H1 (cell line): ENCODE results near the gene TOP1. TPM values are rescaled to one million over a fixed set of nuclear protein-coding genes. Genes with fewer than 3 reads are reported as not detected.

Experiments used
- CTCF ChIA-PET: fragments of 300-600 bp; sonication (Branson Sonifier 250); formaldehyde crosslinking; loops from one replicate; lab custom pipeline; 2021; ENCODE audit not compliant: partially characterized antibody; lab: Charles Lee
- POLR2A ChIA-PET: fragments of 300-600 bp; sonication (Branson Sonifier 250); formaldehyde crosslinking; loops from one replicate; lab custom pipeline; 2021; ENCODE audit warnings: inconsistent platforms; ENCODE audit not compliant: partially characterized antibody; lab: Charles Lee
- DNase-seq, 2 experiments: peaks; one replicate each; pipeline versions ENCODE4 v3.0.0 to v3.0.0-alpha.2; 2010 to 2022; ENCODE audit warnings: low spot score in 2 of 2, low read depth in 1 of 2, mixed read lengths in 1 of 2
- FAIRE-seq: peaks from 2 replicates; lab custom pipeline; 2011; peaks lifted over from hg19 to GRCh38; lab: Jason Lieb, UNC
- H2AFZ ChIP-seq: 2 replicates; pipeline ENCODE4 v1.8.1; 2012; ENCODE audit warnings: low read length, inconsistent platforms
- H2AK5ac ChIP-seq: 2 replicates; pipeline ENCODE4 v1.6.1; 2013; ENCODE audit warnings: low read depth, low read length
- H2BK120ac ChIP-seq: replicated peaks from 2 replicates; pipeline ENCODE3; 2013; ENCODE audit warnings: low read depth, low read length, inconsistent platforms
- H2BK12ac ChIP-seq: 2 replicates; pipeline ENCODE4 v1.6.1; 2013; ENCODE audit warnings: low read depth, low read length
- H2BK15ac ChIP-seq: 2 replicates; pipeline ENCODE4 v1.6.1; 2013; ENCODE audit warnings: low read length
- H2BK20ac ChIP-seq: 2 replicates; pipeline ENCODE4 v1.6.1; 2013; ENCODE audit warnings: low read length
- H2BK5ac ChIP-seq: 2 replicates; pipeline ENCODE4 v1.6.1; 2013; ENCODE audit warnings: low read depth, low read length
- H3K14ac ChIP-seq: 2 replicates; pipeline ENCODE4 v1.6.1; 2013; ENCODE audit warnings: inconsistent platforms; ENCODE audit not compliant: insufficient read length
- H3K18ac ChIP-seq: 2 replicates; pipeline ENCODE4 v1.6.1; 2013; ENCODE audit warnings: low read length; ENCODE audit errors: extremely low read depth
- H3K23ac ChIP-seq: 2 replicates; pipeline ENCODE4 v1.6.1; 2013; ENCODE audit warnings: inconsistent platforms; ENCODE audit not compliant: insufficient read length
- H3K23me2 ChIP-seq: 2 replicates; pipeline ENCODE4 v1.6.1; 2013; ENCODE audit warnings: low read depth, low read length
- H3K27ac ChIP-seq: 2 replicates; pipeline ENCODE4 v1.6.1; 2011; ENCODE audit warnings: low read depth, low read length, inconsistent platforms
- H3K27me3 ChIP-seq, 4 experiments: replicated peaks in 1 of 4; 1 replicate in 1 of 4; 2 replicates in 3 of 4; pipeline versions ENCODE4 v1.6.1 to v1.8.1; 2011 to 2013; ENCODE audit warnings: low read length in 3 of 4, mild to moderate bottlenecking in 3 of 4, inconsistent platforms in 2 of 4, mixed read lengths in 2 of 4, moderate library complexity in 1 of 4; ENCODE audit not compliant: control insufficient read depth in 3 of 4, insufficient read depth in 3 of 4; ENCODE audit errors: extremely low read depth in 1 of 4
- H3K36me3 ChIP-seq, 4 experiments: 2 replicates each; pipeline versions ENCODE4 v1.6.1 to v1.8.1; 2011 to 2013; ENCODE audit warnings: mild to moderate bottlenecking in 4 of 4, low read length in 3 of 4, moderate library complexity in 2 of 4, control low read depth in 1 of 4, inconsistent platforms in 1 of 4; ENCODE audit not compliant: insufficient read depth in 4 of 4, control insufficient read depth in 2 of 4
- H3K4ac ChIP-seq: replicated peaks from 2 replicates; pipeline ENCODE3; 2013; ENCODE audit warnings: low read length, low read depth, mixed read lengths, inconsistent platforms; ENCODE audit not compliant: insufficient read length
- H3K4me1 ChIP-seq, 4 experiments: replicated peaks in 1 of 4; 1 replicate in 1 of 4; 2 replicates in 3 of 4; pipeline versions ENCODE4 v1.6.1 to v1.8.1; 2011 to 2013; ENCODE audit warnings: low read length in 3 of 4, inconsistent platforms in 2 of 4, mixed read lengths in 1 of 4; ENCODE audit not compliant: insufficient read depth in 4 of 4, control insufficient read depth in 3 of 4
- H3K4me2 ChIP-seq, 2 experiments: 2 replicates each; pipeline versions ENCODE4 v1.6.1 to v1.8.1; 2011 to 2013; ENCODE audit warnings: low read depth in 2 of 2, low read length in 2 of 2, control low read depth in 1 of 2, inconsistent platforms in 1 of 2, mild to moderate bottlenecking in 1 of 2; ENCODE audit not compliant: insufficient read depth in 1 of 2
- H3K4me3 ChIP-seq, 4 experiments: fragments of 200-600, 300-600 bp in 1 of 4; sonication (generic), shearing (Covaris generic), sonication (Bioruptor Twin) in 1 of 4; 2 replicates each; pipeline versions ENCODE4 v1.5.1 to v1.8.1; 2011 to 2016; ENCODE audit warnings: low read length in 4 of 4, low read depth in 3 of 4, control low read depth in 2 of 4, inconsistent platforms in 2 of 4, mild to moderate bottlenecking in 2 of 4, mixed read lengths in 1 of 4, moderate library complexity in 1 of 4; ENCODE audit not compliant: insufficient read depth in 2 of 4; ENCODE audit errors: extremely low read depth in 1 of 4
- H3K56ac ChIP-seq: replicated peaks from 2 replicates; pipeline ENCODE3; 2013; ENCODE audit warnings: low read depth, mild to moderate bottlenecking, mixed read lengths, low read length, inconsistent platforms; ENCODE audit not compliant: insufficient read length
- H3K79me1 ChIP-seq: 2 replicates; pipeline ENCODE4 v1.6.1; 2013; ENCODE audit warnings: low read depth, low read length, control low read depth
- H3K79me2 ChIP-seq, 2 experiments: 2 replicates each; pipeline versions ENCODE4 v1.6.1 to v1.8.1; 2012 to 2013; ENCODE audit warnings: low read length in 2 of 2, mild to moderate bottlenecking in 2 of 2, inconsistent platforms in 1 of 2; ENCODE audit not compliant: insufficient read depth in 2 of 2, control insufficient read depth in 1 of 2
- H3K9ac ChIP-seq, 4 experiments: replicated peaks in 1 of 4; 1 replicate in 1 of 4; 2 replicates in 3 of 4; pipeline versions ENCODE4 v1.6.1 to v1.8.1; 2011 to 2013; ENCODE audit warnings: low read depth in 3 of 4, low read length in 3 of 4, control low read depth in 2 of 4, mild to moderate bottlenecking in 2 of 4, moderate library complexity in 2 of 4, inconsistent platforms in 1 of 4; ENCODE audit errors: extremely low read depth in 1 of 4
- H3K9me3 ChIP-seq, 2 experiments: 2 replicates each; pipeline versions ENCODE4 v1.6.1 to v1.8.1; 2012 to 2013; ENCODE audit warnings: mild to moderate bottlenecking in 2 of 2, moderate library complexity in 2 of 2, control low read depth in 1 of 2, inconsistent platforms in 1 of 2, low read depth in 1 of 2, low read length in 1 of 2, mixed read lengths in 1 of 2; ENCODE audit not compliant: insufficient read depth in 2 of 2
- H4K20me1 ChIP-seq, 2 experiments: replicated peaks in 1 of 2; 2 replicates each; pipeline versions ENCODE3 to v1.8.1; 2011 to 2013; ENCODE audit warnings: inconsistent platforms in 2 of 2, low read length in 2 of 2, mild to moderate bottlenecking in 1 of 2; ENCODE audit not compliant: insufficient read depth in 2 of 2, control insufficient read depth in 1 of 2
- H4K5ac ChIP-seq: 2 replicates; pipeline ENCODE4 v1.6.1; 2013; ENCODE audit warnings: low read length, low read depth, mixed read lengths, inconsistent platforms; ENCODE audit not compliant: insufficient read length
- H4K8ac ChIP-seq: 2 replicates; pipeline ENCODE4 v1.8.0; 2013; ENCODE audit warnings: mild to moderate bottlenecking, moderate library complexity, low read length, inconsistent platforms; ENCODE audit not compliant: insufficient read depth; ENCODE audit errors: extremely low read depth
- H4K91ac ChIP-seq: replicated peaks from 2 replicates; pipeline ENCODE3; 2013; ENCODE audit warnings: low read length, mixed read lengths, inconsistent platforms; ENCODE audit not compliant: insufficient read length
- CHD2 ChIP-seq: IDR thresholded peaks from 2 replicates; pipeline ENCODE4 v1.6.1; 2012; ENCODE audit warnings: low read length, improper control_type of control experiment
- CTBP2 ChIP-seq: IDR thresholded peaks from 2 replicates; pipeline ENCODE4 v1.7.0; 2011; ENCODE audit warnings: borderline replicate concordance, mild to moderate bottlenecking, moderate library complexity, mixed read lengths, low read length; ENCODE audit not compliant: insufficient read depth, insufficient read length
- MAFK ChIP-seq: IDR thresholded peaks from 2 replicates; pipeline ENCODE4 v1.6.1; 2012; ENCODE audit warnings: low read depth, mild to moderate bottlenecking, improper control_type of control experiment, low read length
- POLR2A ChIP-seq, 2 experiments: IDR thresholded peaks; 1 replicate in 1 of 2; 2 replicates in 1 of 2; pipeline ENCODE4 v1.6.1; 2011; ENCODE audit warnings: low read depth in 2 of 2, low read length in 2 of 2, mild to moderate bottlenecking in 2 of 2; ENCODE audit errors: control extremely low read depth in 1 of 2
- POU5F1 ChIP-seq: IDR thresholded peaks from 2 replicates; pipeline ENCODE4 v1.6.1; 2011; ENCODE audit warnings: low read depth, mild to moderate bottlenecking, low read length, moderate library complexity
- RBBP5 ChIP-seq: IDR thresholded peaks from 2 replicates; pipeline ENCODE4 v1.7.1; 2012; ENCODE audit warnings: low read depth, mild to moderate bottlenecking, inconsistent platforms, low read length, moderate library complexity, borderline replicate concordance
- ZNF274 ChIP-seq: IDR thresholded peaks from 2 replicates; pipeline ENCODE4 v1.7.0; 2012; ENCODE audit warnings: low read length, borderline replicate concordance; ENCODE audit errors: extremely low read depth
- WGBS, 2 experiments: shearing (Covaris generic) in 1 of 2; methylation state at CpG; one replicate each; pipeline versions ENCODE4 v1.1.6 to v1.1.7; 2013 to 2015; ENCODE audit warnings: low lambda C conversion rate in 2 of 2, mixed read lengths in 2 of 2, inconsistent platforms in 1 of 2, low coverage in 1 of 2, missing lambda C conversion rate in 1 of 2; ENCODE audit not compliant: insufficient replicate concordance in 2 of 2, insufficient coverage in 1 of 2, insufficient read length in 1 of 2; ENCODE audit errors: extremely low coverage in 1 of 2, missing lambda C conversion rate in 1 of 2; 5-methylcytosine and 5-hydroxymethylcytosine counted together
- polyA plus RNA-seq, 7 experiments: library from polyadenylated mRNA; depleted of rRNA in 3 of 7; stranded (reverse) in 5 of 7; unstranded in 2 of 7; fragments of >200 nt in 5 of 7; fragments of 200-250 nt in 2 of 7; gene quantifications; 1 replicate in 5 of 7; 2 replicates in 1 of 7; 4 replicates in 1 of 7; pipeline versions ENCODE4 v1.2.1 to v1.2.3, GENCODE V29; 2011 to 2013; ENCODE audit warnings: missing spikeins in 2 of 7, mixed read lengths in 2 of 7
- total RNA-seq: library from RNA; stranded (reverse); fragmentation: NEBNext Ultra II Directional; extraction: Animal tissue kit (Norgen Biotek cat#: 25700); gene quantifications from 2 replicates; pipeline ENCODE4 v1.2.1, GENCODE V29; 2021
- TF ChIP-seq, protein P1 (sequence below): IDR thresholded peaks from 2 replicates; pipeline ENCODE4 v1.6.1; 2011; ENCODE audit warnings: low read length, improper control_type of control experiment
- TF ChIP-seq, protein P2 (sequence below), 3 experiments: IDR thresholded peaks; 1 replicate in 2 of 3; 2 replicates in 1 of 3; pipeline versions ENCODE4 v1.5.1 to v1.6.1; 2011; ENCODE audit warnings: low read length in 3 of 3, mild to moderate bottlenecking in 3 of 3, inconsistent platforms in 2 of 3, low read depth in 1 of 3, moderate library complexity in 1 of 3; ENCODE audit not compliant: insufficient read depth in 1 of 3; ENCODE audit errors: control extremely low read depth in 1 of 3
- TF ChIP-seq, protein P3 (sequence below): IDR thresholded peaks from 2 replicates; pipeline ENCODE4 v1.6.1; 2012; ENCODE audit warnings: inconsistent platforms

TOP1 gene
- total and polyA plus RNA-seq, 2 of the 8 experiments (the other 6 are each of a cell fraction or from before 2014, with no cell fraction given): 7.4 to 108 TPM

DNA sequence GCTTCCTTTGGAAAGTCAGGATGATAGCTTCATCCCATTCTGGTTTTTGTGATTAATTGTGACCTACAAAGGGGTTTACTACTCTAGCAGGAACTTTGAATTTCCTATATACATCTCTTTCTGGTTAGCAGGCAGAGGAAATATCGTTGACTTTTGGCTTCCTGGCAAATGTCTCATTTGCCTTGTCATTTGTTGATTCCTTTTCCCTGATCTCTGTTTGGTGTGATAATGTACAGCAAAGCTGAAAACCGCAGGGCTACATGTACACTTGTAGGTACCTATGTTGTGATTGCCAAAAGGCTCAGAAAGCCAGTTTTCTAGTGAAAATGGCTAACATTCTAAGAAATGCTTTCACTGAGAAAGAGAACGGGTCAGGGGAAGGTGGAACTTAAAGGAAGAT, 44.3 kb downstream of the TOP1 start:
- Histone ChIP-seq H2BK20ac (no peak overlapping the region), H3K4me1 (peaks cover 0 to 4% (median 1%) of the 10 kb centered on the region in 4 experiments; a peak in 3 of 7 replicates), H3K23me2 (no peaks in the 10 kb centered on the region), H3K4me2 (no peak overlapping the region), H2BK15ac (no peak overlapping the region), H3K27me3 (no peaks in the 10 kb centered on the region), H3K4me3 (no peak overlapping the region), H2AFZ (no peak overlapping the region), H2BK12ac (no peak overlapping the region), H3K9me3 (no peaks in the 10 kb centered on the region), H3K9ac (peak overlapping the region in 1 of 4 experiments; percentile 14; a peak in 1 of 7 replicates), H3K14ac (no peak overlapping the region), H2BK5ac (no peak overlapping the region), H4K8ac (no peak overlapping the region), H3K79me2 (peaks cover 0 to 69% of the 10 kb centered on the region in 2 experiments; a peak in 3 of 4 replicates), H4K20me1 (peaks cover 6 to 10% of the 10 kb centered on the region in 2 experiments), H2AK5ac (no peak overlapping the region), H2BK120ac (no peak overlapping the region), H3K27ac (no peak overlapping the region), H3K23ac (no peak overlapping the region), H3K36me3 (peaks cover 2 to 17% (median 5%) of the 10 kb centered on the region in 4 experiments; a peak in 7 of 8 replicates), H3K18ac (no peak overlapping the region), H3K56ac (no peak overlapping the region), H4K91ac (no peak overlapping the region), H4K5ac (no peak overlapping the region), H3K79me1 (peaks cover 7% of the 10 kb centered on the region), H3K4ac (no peak overlapping the region)
- FAIRE-seq (no peak), DNase-seq (no peak)
- 91% methylated on average over 3 of the region's 3 CpGs; no CpG with 5 or more reads in 1 of the 2 experiments for WGBS, 2 experiments
- CTCF ChIA-PET: interaction anchor here (0.9 to 1.7 kb wide), 5 partner anchors 10 to 111 kb away, joined by 3 to 4 read pairs (median 3); no protein-coding TSS in a partner anchor
- POLR2A ChIA-PET: interaction anchor here (1.3 kb wide), 1 partner anchor 63 kb away, joined by 3 read pairs; no protein-coding TSS in a partner anchor
- TF ChIP-seq ZNF274 (no peak), POLR2A (IDR thresholded peaks at IDR 0.05; ENCODE audit: control extremely low read depth in 1 of 2, low read depth in 2 of 2, low read length in 2 of 2) (no peak), POU5F1 (no peak), RBBP5 (no peak), CHD2 (no peak), MAFK (no peak), CTBP2 (no peak)
- TF ChIP-seq, protein P1, sequence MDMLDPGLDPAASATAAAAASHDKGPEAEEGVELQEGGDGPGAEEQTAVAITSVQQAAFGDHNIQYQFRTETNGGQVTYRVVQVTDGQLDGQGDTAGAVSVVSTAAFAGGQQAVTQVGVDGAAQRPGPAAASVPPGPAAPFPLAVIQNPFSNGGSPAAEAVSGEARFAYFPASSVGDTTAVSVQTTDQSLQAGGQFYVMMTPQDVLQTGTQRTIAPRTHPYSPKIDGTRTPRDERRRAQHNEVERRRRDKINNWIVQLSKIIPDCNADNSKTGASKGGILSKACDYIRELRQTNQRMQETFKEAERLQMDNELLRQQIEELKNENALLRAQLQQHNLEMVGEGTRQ: no peak
- TF ChIP-seq, protein P2, sequence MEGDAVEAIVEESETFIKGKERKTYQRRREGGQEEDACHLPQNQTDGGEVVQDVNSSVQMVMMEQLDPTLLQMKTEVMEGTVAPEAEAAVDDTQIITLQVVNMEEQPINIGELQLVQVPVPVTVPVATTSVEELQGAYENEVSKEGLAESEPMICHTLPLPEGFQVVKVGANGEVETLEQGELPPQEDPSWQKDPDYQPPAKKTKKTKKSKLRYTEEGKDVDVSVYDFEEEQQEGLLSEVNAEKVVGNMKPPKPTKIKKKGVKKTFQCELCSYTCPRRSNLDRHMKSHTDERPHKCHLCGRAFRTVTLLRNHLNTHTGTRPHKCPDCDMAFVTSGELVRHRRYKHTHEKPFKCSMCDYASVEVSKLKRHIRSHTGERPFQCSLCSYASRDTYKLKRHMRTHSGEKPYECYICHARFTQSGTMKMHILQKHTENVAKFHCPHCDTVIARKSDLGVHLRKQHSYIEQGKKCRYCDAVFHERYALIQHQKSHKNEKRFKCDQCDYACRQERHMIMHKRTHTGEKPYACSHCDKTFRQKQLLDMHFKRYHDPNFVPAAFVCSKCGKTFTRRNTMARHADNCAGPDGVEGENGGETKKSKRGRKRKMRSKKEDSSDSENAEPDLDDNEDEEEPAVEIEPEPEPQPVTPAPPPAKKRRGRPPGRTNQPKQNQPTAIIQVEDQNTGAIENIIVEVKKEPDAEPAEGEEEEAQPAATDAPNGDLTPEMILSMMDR (IDR thresholded peaks at IDR 0.05; ENCODE audit: control extremely low read depth in 1 of 3, insufficient read depth in 1 of 3, low read depth in 1 of 3, low read length in 3 of 3): no peak
- TF ChIP-seq, protein P3, sequence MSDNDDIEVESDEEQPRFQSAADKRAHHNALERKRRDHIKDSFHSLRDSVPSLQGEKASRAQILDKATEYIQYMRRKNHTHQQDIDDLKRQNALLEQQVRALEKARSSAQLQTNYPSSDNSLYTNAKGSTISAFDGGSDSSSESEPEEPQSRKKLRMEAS: no peak
